Lung (tissue), 12 donors: Measurements from ENCODE around the gene SBF2. TPM values are rescaled to one million over a fixed set of nuclear protein-coding genes. Genes with fewer than 3 reads are reported as not detected.

ENCODE experiments used
- ATAC-seq: fragments of 200-7000 bp; cut with Tn5 transposase; one replicate; pipeline ENCODE4 v1.9.1; 2020; ENCODE audit warnings: moderate number of reproducible peaks; ENCODE audit not compliant: insufficient read depth, low FRiP score
- DNase-seq, 3 donors: peaks; one replicate each; pipeline ENCODE4 v3.0.0-alpha.2; 2013 to 2017
- H3K27ac ChIP-seq, 2 donors: one replicate each; pipeline ENCODE4 v1.5.1; 2013; ENCODE audit warnings: mild to moderate bottlenecking in 2 of 2, moderate library complexity in 2 of 2, control low read depth in 1 of 2, inconsistent platforms in 1 of 2, low read depth in 1 of 2, low read length in 1 of 2
- H3K27me3 ChIP-seq, 3 donors: one replicate each; pipeline ENCODE4 v1.5.1; 2013; ENCODE audit warnings: low read length in 2 of 3; ENCODE audit not compliant: control insufficient read depth in 3 of 3, insufficient read depth in 3 of 3
- H3K36me3 ChIP-seq, 4 donors: one replicate each; pipeline ENCODE4 v1.5.1; 2013; ENCODE audit warnings: low read length in 4 of 4, mild to moderate bottlenecking in 1 of 4, moderate library complexity in 1 of 4; ENCODE audit not compliant: control insufficient read depth in 4 of 4, insufficient read depth in 4 of 4
- H3K4me1 ChIP-seq, 5 donors: one replicate each; pipeline ENCODE4 v1.5.1; 2013; ENCODE audit warnings: low read length in 5 of 5, mild to moderate bottlenecking in 2 of 5, moderate library complexity in 1 of 5; ENCODE audit not compliant: control insufficient read depth in 5 of 5, insufficient read depth in 5 of 5
- H3K4me3 ChIP-seq: one replicate; pipeline ENCODE4 v1.5.1; 2013; ENCODE audit warnings: mild to moderate bottlenecking, control low read depth, moderate library complexity
- H3K9ac ChIP-seq, 2 donors: one replicate each; pipeline ENCODE4 v1.5.1; 2013; ENCODE audit warnings: low read length in 2 of 2, control low read depth in 1 of 2; ENCODE audit not compliant: insufficient read depth in 1 of 2
- H3K9me3 ChIP-seq, 4 donors: one replicate each; pipeline ENCODE4 v1.5.1; 2013; ENCODE audit warnings: low read length in 3 of 4, mild to moderate bottlenecking in 1 of 4, moderate library complexity in 1 of 4; ENCODE audit not compliant: control insufficient read depth in 4 of 4, insufficient read depth in 3 of 4
- CTCF ChIP-seq: IDR thresholded peaks from 2 replicates; pipeline ENCODE4 v1.5.1; 2012; ENCODE audit warnings: mild to moderate bottlenecking; ENCODE audit errors: control extremely low read depth, extremely low read depth
- WGBS, 2 donors: extraction: QIAGEN DNeasy Blood & Tissue Kit; methylation state at CpG; one replicate each; pipeline ENCODE4 v1.1.7; 2013; 5-methylcytosine and 5-hydroxymethylcytosine counted together
- polyA plus RNA-seq, 2 donors: library from polyadenylated mRNA; stranded (reverse); fragments of 200-250 nt; gene quantifications; one replicate each; pipeline ENCODE4 v1.2.1, GENCODE V29; 2013
- total RNA-seq, 2 donors: library from RNA; depleted of rRNA in 1 of 2; stranded (reverse); fragments of >200 nt in 1 of 2; gene quantifications; one replicate each; pipeline ENCODE4 v1.2.1, GENCODE V29; 2014 to 2021
- donor health status: control.
- donor health status: control.
- donor health status: Bipolar disorder and iron deficiency.
- donor health status: healthy.
- donor health status: DM: yes; HTN: yes; CAD: no.

SBF2 gene
- total and polyA plus RNA-seq, 4 donors: 4.4 to 104 (median 24.9) TPM

DNA sequence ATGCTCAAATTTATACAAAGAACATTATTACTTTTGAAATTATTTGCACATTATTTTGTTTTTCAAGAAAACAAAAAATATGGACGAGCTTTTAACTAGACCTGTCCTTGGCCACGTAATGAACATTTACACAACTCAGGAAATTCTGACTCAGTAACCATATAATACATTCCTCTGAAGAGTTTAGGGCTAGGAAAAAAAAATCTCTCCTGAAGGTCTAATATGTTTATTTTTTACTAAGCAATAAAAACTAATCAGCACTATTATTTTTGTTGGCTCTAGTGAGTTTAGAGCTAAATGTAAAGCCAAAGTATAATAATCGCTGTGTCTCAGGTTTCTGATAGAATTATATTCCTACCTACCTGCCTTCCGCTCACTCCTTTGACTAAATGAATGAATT lies 442.7 kb downstream of the SBF2 start:
- Histone ChIP-seq H3K9ac (no peak overlapping the region), H3K36me3 (peaks cover 10 to 29% (median 22%) of the 10 kb centered on the region in 4 donors), H3K4me3 (no peak overlapping the region), H3K27ac (no peak overlapping the region), H3K9me3 (no peaks in the 10 kb centered on the region), H3K27me3 (no peaks in the 10 kb centered on the region), H3K4me1 (peaks cover 0 to 11% (median 3%) of the 10 kb centered on the region in 5 donors)
- no peak for TF ChIP-seq CTCF
- 68 to 77% methylated on average over 4 of the region's 4 CpGs for WGBS, 2 donors
- ATAC-seq (no peak), DNase-seq (no peak)

DNA sequence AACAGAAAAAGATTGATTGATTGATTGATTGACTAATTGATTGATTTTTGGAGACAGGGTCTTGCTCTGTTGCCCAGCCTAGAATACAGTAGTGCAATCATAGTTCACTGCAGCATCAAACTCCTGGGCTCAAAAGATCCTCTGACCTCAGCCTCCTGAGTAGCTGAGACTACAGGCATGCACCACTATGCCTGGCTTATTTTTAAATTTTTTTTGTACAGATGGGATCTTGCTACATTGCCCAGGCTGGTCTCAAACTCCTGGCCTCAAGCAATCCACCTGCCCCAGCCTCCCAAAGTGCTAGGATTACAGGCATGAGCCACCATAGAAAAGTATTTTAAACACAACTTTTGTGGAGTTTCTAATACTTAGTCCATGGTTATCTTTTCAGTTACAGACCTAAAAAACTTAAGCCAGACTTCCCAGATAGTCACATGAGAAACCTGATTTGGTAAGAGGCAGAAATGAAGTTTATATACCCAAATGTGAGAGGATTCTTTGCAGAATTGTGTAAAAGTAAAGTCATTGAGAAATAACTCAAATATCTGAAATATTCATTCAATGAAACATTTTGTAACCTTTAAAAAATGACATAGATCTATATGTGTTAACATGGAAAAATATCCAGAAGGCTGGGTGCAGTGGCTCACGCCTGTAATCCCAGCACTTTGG lies 443.7 kb downstream of the SBF2 start:
- DNase-seq (no peak), ATAC-seq (no peak)
- Histone ChIP-seq H3K4me1 (peaks cover 0 to 11% (median 3%) of the 10 kb centered on the region in 5 donors), H3K9ac (no peak overlapping the region), H3K36me3 (peaks cover 5 to 26% (median 23%) of the 10 kb centered on the region in 4 donors), H3K4me3 (no peak overlapping the region), H3K27ac (no peak overlapping the region), H3K27me3 (no peaks in the 10 kb centered on the region), H3K9me3 (no peaks in the 10 kb centered on the region)
- no peak for TF ChIP-seq CTCF
- WGBS, 2 donors: 94 to 100% methylated on average over 1 of the region's 1 CpG

GRCh38 chr11:9849389-9849788 lies 444.6 kb downstream of the SBF2 start:
- DNase-seq (no peak), ATAC-seq (no peak)
- TF ChIP-seq CTCF: no peak
- no peak overlapping the region for H3K4me3 ChIP-seq
- peaks cover 6 to 30% (median 25%) of the 10 kb centered on the region in 4 donors for H3K36me3 ChIP-seq
- H3K4me1 ChIP-seq: peaks cover 0 to 7% (median 0%) of the 10 kb centered on the region in 5 donors
- H3K9ac ChIP-seq: no peak overlapping the region
- H3K27me3 ChIP-seq: no peaks in the 10 kb centered on the region
- H3K27ac ChIP-seq: no peak overlapping the region
- 90 to 94% methylated on average over 1 of the region's 1 CpG for WGBS, 2 donors
- no peaks in the 10 kb centered on the region for H3K9me3 ChIP-seq

DNA sequence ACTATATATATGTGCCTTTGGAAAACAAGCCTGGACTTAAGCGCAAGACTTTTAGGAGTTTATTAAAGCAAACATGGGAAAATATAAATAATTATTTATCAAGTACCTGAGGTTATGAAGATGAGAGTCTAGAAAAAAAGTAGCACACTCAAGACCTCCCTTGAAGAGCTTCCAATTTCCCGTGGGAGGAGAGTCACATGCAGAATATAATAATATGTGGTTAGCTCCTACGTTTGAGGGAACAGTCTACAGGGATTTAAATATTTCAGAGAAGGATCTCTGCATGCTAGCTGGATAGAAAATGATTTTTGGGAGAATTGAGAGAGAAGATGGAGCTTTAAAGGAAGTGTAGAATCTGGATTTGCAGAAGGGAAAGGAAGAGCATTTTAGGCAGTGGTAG lies 446.4 kb downstream of the SBF2 start:
- 58 to 62% methylated on average over 3 of the region's 3 CpGs for WGBS, 2 donors

More for the DNA sequence above, 446.4 kb downstream of the SBF2 start:
- no peaks in the 10 kb centered on the region for H3K27me3 ChIP-seq
- DNase-seq: no peak
- TF ChIP-seq CTCF: no peak
- H3K27ac ChIP-seq: no peak overlapping the region
- H3K4me1 ChIP-seq: no peaks in the 10 kb centered on the region
- H3K4me3 ChIP-seq: no peak overlapping the region
- H3K9me3 ChIP-seq: no peaks in the 10 kb centered on the region
- H3K9ac ChIP-seq: no peak overlapping the region
- ATAC-seq: no peak
- peaks cover 6 to 30% (median 25%) of the 10 kb centered on the region in 4 donors for H3K36me3 ChIP-seq
